HCT116 (cell line): ENCODE data around the gene NTRK3. TPM values are rescaled to one million over a fixed set of nuclear protein-coding genes. Genes with fewer than 3 reads are reported as not detected.

Experiments
- ATAC-seq: fragments of 200-7000 bp; cut with Tn5 transposase; 2 replicates; pipeline ENCODE4 v1.9.1; 2020; ENCODE audit warnings: mild to moderate bottlenecking, moderate library complexity
- BruUV-seq: library from RNA; stranded (reverse); fragments of 400-500 nt; replicated peaks from 2 replicates; lab custom pipeline; 2021; lab: Mats Ljungman, UMichigan
- CTCF ChIA-PET: fragments of 300-600 bp; sonication (Branson Sonifier 250); formaldehyde crosslinking; loops from one replicate; lab custom pipeline; 2021; ENCODE audit warnings: antibody characterized with exemption; lab: Charles Lee
- POLR2A ChIA-PET: fragments of 300-600, 350-600 bp; sonication (Branson Sonifier 250); formaldehyde crosslinking; loops from one replicate; lab custom pipeline; 2021; ENCODE audit warnings: antibody characterized with exemption; lab: Charles Lee
- RAD21 ChIA-PET, 2 experiments: fragments of 300-600 bp; sonication (Branson Sonifier 250); formaldehyde crosslinking; loops; one replicate each; lab custom pipeline; 2023; ENCODE audit warnings: low total read pairs in 2 of 2; ENCODE audit not compliant: uncharacterized antibody in 2 of 2, unreplicated experiment in 2 of 2, low non-redundant PET in 1 of 2; lab: Charles Lee
- DNase-seq: peaks from one replicate; pipeline ENCODE4 v3.0.0-alpha.2; 2010; ENCODE audit warnings: low read depth, low spot score
- H2AFZ ChIP-seq: fragments of 200-600 bp; shearing (Covaris generic), sonication (generic); 2 replicates; pipeline ENCODE4 v1.6.1; 2017; ENCODE audit warnings: low read depth, mixed run types, mixed read lengths, antibody characterized with exemption, low read length; ENCODE audit not compliant: poor library complexity, severe bottlenecking
- H3K27ac ChIP-seq: 2 replicates; pipeline ENCODE4 v1.5.1; 2012; ENCODE audit warnings: low read depth, low read length
- H3K27me3 ChIP-seq: fragments of 200-600 bp; sonication (generic); 2 replicates; pipeline ENCODE4 v1.6.1; 2016; ENCODE audit warnings: mixed run types, low read length, mixed read lengths; ENCODE audit not compliant: insufficient read depth
- H3K36me3 ChIP-seq, 2 experiments: fragments of 200-500 bp in 1 of 2; fragments of 200-600 bp in 1 of 2; sonication (Bioruptor generic) in 1 of 2; sonication (generic) in 1 of 2; 2 replicates each; pipeline versions ENCODE4 v1.5.1 to v1.6.1; 2014 to 2016; ENCODE audit warnings: low read length in 2 of 2, inconsistent platforms in 1 of 2, mixed read lengths in 1 of 2, mixed run types in 1 of 2; ENCODE audit not compliant: insufficient read depth in 2 of 2, control insufficient read depth in 1 of 2
- H3K4me1 ChIP-seq, 2 experiments: fragments of 200-600 bp in 1 of 2; sonication (generic) in 1 of 2; 2 replicates each; pipeline versions ENCODE4 v1.5.1 to v1.6.1; 2012 to 2017; ENCODE audit warnings: low read length in 2 of 2, inconsistent platforms in 1 of 2, mild to moderate bottlenecking in 1 of 2, mixed read lengths in 1 of 2, mixed run types in 1 of 2, moderate library complexity in 1 of 2; ENCODE audit not compliant: insufficient read depth in 2 of 2, control insufficient read depth in 1 of 2
- H3K4me2 ChIP-seq: fragments of 200-600 bp; sonication (generic); 2 replicates; pipeline ENCODE4 v1.6.1; 2017; ENCODE audit warnings: mixed run types, low read length, mixed read lengths
- H3K4me3 ChIP-seq, 2 experiments: fragments of 200-600 bp in 1 of 2; sonication (generic) in 1 of 2; replicated peaks in 1 of 2; 2 replicates each; pipeline ENCODE4 v1.5.1; 2011 to 2016; ENCODE audit warnings: low read length in 2 of 2, control low read depth in 1 of 2, low read depth in 1 of 2, mild to moderate bottlenecking in 1 of 2, mixed read lengths in 1 of 2, mixed run types in 1 of 2
- H3K79me2 ChIP-seq: fragments of 200-600 bp; sonication (generic); 2 replicates; pipeline ENCODE4 v1.6.1; 2017; ENCODE audit warnings: mild to moderate bottlenecking, mixed run types, low read length, moderate library complexity, mixed read lengths; ENCODE audit not compliant: insufficient read depth
- H3K9ac ChIP-seq: fragments of 200-600 bp; sonication (generic); 2 replicates; pipeline ENCODE4 v1.6.1; 2016; ENCODE audit warnings: low read length, mixed read lengths
- H3K9me2 ChIP-seq: fragments of 200-600 bp; sonication (generic), shearing (Covaris generic); 2 replicates; pipeline ENCODE4 v1.6.1; 2017; ENCODE audit warnings: mixed run types, mild to moderate bottlenecking, moderate library complexity; ENCODE audit not compliant: insufficient read depth
- H3K9me3 ChIP-seq, 2 experiments: fragments of 200-500 bp in 1 of 2; fragments of 200-600 bp in 1 of 2; sonication (Bioruptor generic) in 1 of 2; sonication (generic) in 1 of 2; 2 replicates each; pipeline ENCODE4 v1.6.1; 2014 to 2017; ENCODE audit warnings: low read length in 2 of 2, mixed read lengths in 2 of 2, inconsistent platforms in 1 of 2, low read depth in 1 of 2, mild to moderate bottlenecking in 1 of 2, mixed run types in 1 of 2, moderate library complexity in 1 of 2; ENCODE audit not compliant: control insufficient read depth in 1 of 2, insufficient read depth in 1 of 2
- H4K20me1 ChIP-seq: fragments of 200-600 bp; sonication (generic), shearing (Covaris generic); 2 replicates; pipeline ENCODE4 v1.6.1; 2017; ENCODE audit warnings: mixed run types, mild to moderate bottlenecking, moderate library complexity; ENCODE audit not compliant: insufficient read depth
- CBX3 ChIP-seq: IDR thresholded peaks from 2 replicates; pipeline ENCODE4 v1.6.1; 2012; ENCODE audit warnings: low read depth
- CEBPB ChIP-seq: IDR thresholded peaks from 2 replicates; pipeline ENCODE4 v1.6.1; 2012; ENCODE audit warnings: low read depth
- EGR1 ChIP-seq: IDR thresholded peaks from 2 replicates; pipeline ENCODE4 v1.6.1; 2012; ENCODE audit warnings: low read depth
- ELF1 ChIP-seq: IDR thresholded peaks from 2 replicates; pipeline ENCODE4 v1.6.1; 2012; ENCODE audit warnings: low read depth, borderline replicate concordance
- EZH2 ChIP-seq: fragments of 200-600 bp; sonication (generic); IDR thresholded peaks from 2 replicates; pipeline ENCODE4 v1.6.1; 2017; ENCODE audit warnings: antibody characterized with exemption, mixed run types
- EZH2phosphoT487 ChIP-seq: fragments of 200-600 bp; IDR thresholded peaks from 2 replicates; pipeline ENCODE4 v1.6.1; 2018; ENCODE audit warnings: antibody characterized with exemption, borderline replicate concordance
- FOSL1 ChIP-seq: IDR thresholded peaks from 2 replicates; pipeline ENCODE4 v1.6.1; 2012; ENCODE audit warnings: low read depth
- POLR2AphosphoS5 ChIP-seq: IDR thresholded peaks from 2 replicates; pipeline ENCODE4 v1.6.1; 2011; ENCODE audit warnings: mild to moderate bottlenecking, low read depth, low read length, moderate library complexity
- SIN3A ChIP-seq: IDR thresholded peaks from 2 replicates; pipeline ENCODE4 v1.6.1; 2012; ENCODE audit warnings: low read depth
- SP1 ChIP-seq: IDR thresholded peaks from 2 replicates; pipeline ENCODE4 v1.6.1; 2012; ENCODE audit warnings: low read depth
- SRF ChIP-seq: IDR thresholded peaks from 2 replicates; pipeline ENCODE4 v1.6.1; 2012; ENCODE audit warnings: low read depth
- ZFX ChIP-seq: fragments of 450-650 bp; IDR thresholded peaks from 2 replicates; pipeline ENCODE4 v1.6.1; 2017
- ZNF274 ChIP-seq: fragments of 200-500 bp; sonication (Bioruptor generic); IDR thresholded peaks from 2 replicates; pipeline ENCODE4 v1.6.1; 2014; ENCODE audit warnings: mild to moderate bottlenecking, low read depth, low read length, inconsistent platforms
- intact Hi-C: fragments of 100-400 bp; cut with micrococcal nuclease; formaldehyde crosslinking; loops from 2 replicates; pipeline ENCODE4 v1.10.0; 2022
- total RNA-seq: library from RNA; stranded (reverse); gene quantifications from one replicate; pipeline ENCODE4 v1.2.1, GENCODE V29; 2021; ENCODE audit not compliant: unreplicated experiment
- TF ChIP-seq, protein P1 (sequence below): IDR thresholded peaks from 2 replicates; pipeline ENCODE4 v1.6.1; 2012
- TF ChIP-seq, protein P2 (sequence below): IDR thresholded peaks from 2 replicates; pipeline ENCODE4 v1.6.1; 2011; ENCODE audit warnings: mild to moderate bottlenecking, low read length, moderate library complexity; ENCODE audit not compliant: insufficient replicate concordance; ENCODE audit errors: extremely low read depth
- TF ChIP-seq, protein P3 (sequence below), 3 experiments: fragments of 200-600 bp in 1 of 3; sonication (generic) in 1 of 3; IDR thresholded peaks in 2 of 3; conservative IDR thresholded peaks in 1 of 3; 2 replicates each; pipeline ENCODE4 v1.5.1; 2012 to 2017; ENCODE audit warnings: low read depth in 2 of 3, low read length in 2 of 3, antibody characterized with exemption in 1 of 3, borderline replicate concordance in 1 of 3, control low read depth in 1 of 3, mild to moderate bottlenecking in 1 of 3, mixed read lengths in 1 of 3, mixed run types in 1 of 3, moderate library complexity in 1 of 3; ENCODE audit not compliant: insufficient read depth in 1 of 3

Gene NTRK3
- total RNA-seq, 1 experiment from 2014 or later, result not detected

DNA sequence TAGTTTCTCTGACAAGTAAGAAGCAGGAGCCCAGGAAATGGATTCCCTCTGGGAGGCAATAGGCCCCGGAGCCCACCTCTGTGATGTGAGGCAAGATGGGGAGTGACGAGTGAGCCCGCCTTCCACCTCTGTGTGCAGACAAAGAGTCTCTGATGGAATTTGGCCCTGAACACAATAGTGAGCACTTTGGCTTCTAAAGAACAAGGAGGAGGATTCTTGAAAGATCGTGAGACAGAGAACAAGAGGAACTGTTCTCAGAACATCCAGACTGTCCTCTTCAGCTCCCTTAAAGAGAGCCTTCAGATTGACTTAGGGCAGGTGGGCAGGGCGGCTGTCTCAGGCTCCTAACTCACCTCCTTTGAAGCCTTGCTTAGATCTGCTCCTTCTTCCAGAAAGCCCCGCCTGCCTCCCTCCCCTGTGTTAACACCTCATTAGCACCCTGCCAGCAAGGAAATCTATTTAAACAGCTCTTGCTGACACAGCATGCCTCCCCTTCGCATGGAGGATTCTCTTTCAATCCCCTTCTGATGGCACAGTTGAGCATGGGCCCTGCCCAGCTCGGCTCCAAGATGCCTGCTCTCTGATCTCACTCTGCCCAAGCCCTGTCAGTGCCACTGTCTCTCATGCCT lies 430.3 kb downstream of the NTRK3 start:
- DNase-seq, result no peak
- H3K79me2 ChIP-seq, result no peaks in the 10 kb centered on the region
- H3K4me1 ChIP-seq, result no peaks in the 10 kb centered on the region
- no peak overlapping the region for H3K4me3 ChIP-seq
- BruUV-seq, result no TSS peak
- H3K27ac ChIP-seq, result no peak overlapping the region
- no peaks in the 10 kb centered on the region for H4K20me1 ChIP-seq
- H3K36me3 ChIP-seq, result no peaks in the 10 kb centered on the region
- CTCF ChIA-PET, result no interaction called here
- intact Hi-C loops, result no loop called here
- no peaks in the 10 kb centered on the region for H3K27me3 ChIP-seq
- no peak overlapping the region for H3K4me2 ChIP-seq
- no peaks in the 10 kb centered on the region for H3K9me2 ChIP-seq
- RAD21 ChIA-PET, result no interaction called here
- POLR2A ChIA-PET, result no interaction called here
- no peak for ATAC-seq
- no peak overlapping the region for H2AFZ ChIP-seq
- peaks cover 0 to 31% of the 10 kb centered on the region in 2 experiments; a peak in 2 of 4 replicates for H3K9me3 ChIP-seq
- no peak for TF ChIP-seq ZNF274
- TF ChIP-seq FOSL1, result no peak
- H3K9ac ChIP-seq, result no peak overlapping the region

DNA sequence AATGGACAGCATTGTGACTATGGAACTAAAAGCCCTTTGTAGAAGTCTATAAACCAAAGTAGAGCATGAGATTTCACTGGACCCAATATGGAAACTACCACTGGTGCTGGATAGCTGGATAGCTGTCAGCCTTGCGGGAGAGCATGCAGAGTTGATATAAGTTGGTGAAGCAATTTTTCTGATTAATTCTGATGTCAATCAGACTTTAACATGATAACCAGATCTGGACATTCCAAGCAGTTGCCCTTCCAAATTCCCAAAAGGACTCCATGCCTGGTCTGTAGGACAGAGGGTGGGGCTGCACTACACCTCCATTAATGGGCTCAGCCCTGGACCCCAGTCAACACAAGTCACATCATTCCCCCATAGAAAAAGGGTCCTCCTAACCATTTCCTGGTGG lies 437.8 kb downstream of the NTRK3 start:
- Histone ChIP-seq H3K79me2 (no peaks in the 10 kb centered on the region), H3K36me3 (no peaks in the 10 kb centered on the region), H3K4me2 (no peak overlapping the region), H3K27ac (no peak overlapping the region), H2AFZ (no peak overlapping the region), H3K4me3 (no peak overlapping the region), H3K27me3 (no peaks in the 10 kb centered on the region), H4K20me1 (no peaks in the 10 kb centered on the region), H3K9me2 (no peaks in the 10 kb centered on the region), H3K9me3 (peaks cover 0 to 30% of the 10 kb centered on the region in 2 experiments; a peak in 2 of 4 replicates), H3K4me1 (no peaks in the 10 kb centered on the region), H3K9ac (no peak overlapping the region)
- POLR2A ChIA-PET, result no interaction called here
- DNase-seq (no peak), ATAC-seq (no peak)
- RAD21 ChIA-PET, result no interaction called here
- intact Hi-C loops, result no loop called here
- CTCF ChIA-PET, result no interaction called here
- TF ChIP-seq, protein P1, sequence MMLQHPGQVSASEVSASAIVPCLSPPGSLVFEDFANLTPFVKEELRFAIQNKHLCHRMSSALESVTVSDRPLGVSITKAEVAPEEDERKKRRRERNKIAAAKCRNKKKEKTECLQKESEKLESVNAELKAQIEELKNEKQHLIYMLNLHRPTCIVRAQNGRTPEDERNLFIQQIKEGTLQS, result no peak
- TF ChIP-seq EZH2phosphoT487 (no peak), ELF1 (no peak), CBX3 (no peak), EZH2 (no peak), POLR2AphosphoS5 (no peak), SP1 (no peak), SIN3A (no peak), EGR1 (no peak), ZFX (no peak), CEBPB (no peak), SRF (no peak)
- TF ChIP-seq, protein P2, sequence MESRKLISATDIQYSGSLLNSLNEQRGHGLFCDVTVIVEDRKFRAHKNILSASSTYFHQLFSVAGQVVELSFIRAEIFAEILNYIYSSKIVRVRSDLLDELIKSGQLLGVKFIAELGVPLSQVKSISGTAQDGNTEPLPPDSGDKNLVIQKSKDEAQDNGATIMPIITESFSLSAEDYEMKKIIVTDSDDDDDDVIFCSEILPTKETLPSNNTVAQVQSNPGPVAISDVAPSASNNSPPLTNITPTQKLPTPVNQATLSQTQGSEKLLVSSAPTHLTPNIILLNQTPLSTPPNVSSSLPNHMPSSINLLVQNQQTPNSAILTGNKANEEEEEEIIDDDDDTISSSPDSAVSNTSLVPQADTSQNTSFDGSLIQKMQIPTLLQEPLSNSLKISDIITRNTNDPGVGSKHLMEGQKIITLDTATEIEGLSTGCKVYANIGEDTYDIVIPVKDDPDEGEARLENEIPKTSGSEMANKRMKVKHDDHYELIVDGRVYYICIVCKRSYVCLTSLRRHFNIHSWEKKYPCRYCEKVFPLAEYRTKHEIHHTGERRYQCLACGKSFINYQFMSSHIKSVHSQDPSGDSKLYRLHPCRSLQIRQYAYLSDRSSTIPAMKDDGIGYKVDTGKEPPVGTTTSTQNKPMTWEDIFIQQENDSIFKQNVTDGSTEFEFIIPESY, result no peak
- TF ChIP-seq, protein P3, sequence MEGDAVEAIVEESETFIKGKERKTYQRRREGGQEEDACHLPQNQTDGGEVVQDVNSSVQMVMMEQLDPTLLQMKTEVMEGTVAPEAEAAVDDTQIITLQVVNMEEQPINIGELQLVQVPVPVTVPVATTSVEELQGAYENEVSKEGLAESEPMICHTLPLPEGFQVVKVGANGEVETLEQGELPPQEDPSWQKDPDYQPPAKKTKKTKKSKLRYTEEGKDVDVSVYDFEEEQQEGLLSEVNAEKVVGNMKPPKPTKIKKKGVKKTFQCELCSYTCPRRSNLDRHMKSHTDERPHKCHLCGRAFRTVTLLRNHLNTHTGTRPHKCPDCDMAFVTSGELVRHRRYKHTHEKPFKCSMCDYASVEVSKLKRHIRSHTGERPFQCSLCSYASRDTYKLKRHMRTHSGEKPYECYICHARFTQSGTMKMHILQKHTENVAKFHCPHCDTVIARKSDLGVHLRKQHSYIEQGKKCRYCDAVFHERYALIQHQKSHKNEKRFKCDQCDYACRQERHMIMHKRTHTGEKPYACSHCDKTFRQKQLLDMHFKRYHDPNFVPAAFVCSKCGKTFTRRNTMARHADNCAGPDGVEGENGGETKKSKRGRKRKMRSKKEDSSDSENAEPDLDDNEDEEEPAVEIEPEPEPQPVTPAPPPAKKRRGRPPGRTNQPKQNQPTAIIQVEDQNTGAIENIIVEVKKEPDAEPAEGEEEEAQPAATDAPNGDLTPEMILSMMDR (IDR thresholded peaks at IDR 0.05 in 2 of 3, conservative IDR thresholded peaks at IDR 0.05 in 1 of 3; ENCODE audit: borderline replicate concordance in 1 of 3, insufficient read depth in 1 of 3, low read depth in 2 of 3, low read length in 2 of 3), result no peak
- no TSS peak for BruUV-seq
